GM12872 (cell line): ENCODE results near the gene RALGPS2.

Experiments used
- TF ChIP-seq, protein P1 (sequence below): IDR thresholded peaks from 3 replicates; pipeline ENCODE4 v1.5.1; 2011; ENCODE audit warnings: low read depth, mild to moderate bottlenecking, low read length, moderate library complexity; ENCODE audit not compliant: insufficient read depth

Gene RALGPS2

DNA sequence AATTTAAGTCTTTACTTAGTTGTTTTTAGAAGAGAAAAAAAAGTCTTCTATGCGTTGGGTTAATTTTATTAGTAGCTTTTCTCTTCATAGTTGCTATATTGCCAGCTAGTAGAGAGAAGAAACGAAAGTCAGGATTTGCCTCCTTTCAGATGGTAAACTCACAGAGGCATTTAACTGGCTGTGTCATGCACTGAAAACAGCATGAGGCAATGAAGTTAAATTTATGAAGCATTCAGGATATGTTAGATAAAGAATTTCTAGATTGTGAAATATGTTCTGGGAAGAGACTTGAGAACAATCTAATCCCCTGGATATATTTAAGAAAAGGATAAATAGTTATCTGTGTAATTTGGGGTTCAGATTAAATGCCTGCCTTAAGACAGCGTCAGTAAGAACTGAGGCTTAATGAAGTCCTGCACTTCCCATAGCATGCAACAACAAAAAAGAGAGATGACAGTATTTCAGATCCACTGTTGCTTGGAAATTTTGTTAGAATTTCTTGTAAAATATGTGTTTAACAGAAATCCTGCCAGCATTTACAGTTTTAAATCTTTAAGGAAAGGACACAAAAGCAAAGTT, 144.2 kb downstream of the RALGPS2 start:
- TF ChIP-seq, protein P1, sequence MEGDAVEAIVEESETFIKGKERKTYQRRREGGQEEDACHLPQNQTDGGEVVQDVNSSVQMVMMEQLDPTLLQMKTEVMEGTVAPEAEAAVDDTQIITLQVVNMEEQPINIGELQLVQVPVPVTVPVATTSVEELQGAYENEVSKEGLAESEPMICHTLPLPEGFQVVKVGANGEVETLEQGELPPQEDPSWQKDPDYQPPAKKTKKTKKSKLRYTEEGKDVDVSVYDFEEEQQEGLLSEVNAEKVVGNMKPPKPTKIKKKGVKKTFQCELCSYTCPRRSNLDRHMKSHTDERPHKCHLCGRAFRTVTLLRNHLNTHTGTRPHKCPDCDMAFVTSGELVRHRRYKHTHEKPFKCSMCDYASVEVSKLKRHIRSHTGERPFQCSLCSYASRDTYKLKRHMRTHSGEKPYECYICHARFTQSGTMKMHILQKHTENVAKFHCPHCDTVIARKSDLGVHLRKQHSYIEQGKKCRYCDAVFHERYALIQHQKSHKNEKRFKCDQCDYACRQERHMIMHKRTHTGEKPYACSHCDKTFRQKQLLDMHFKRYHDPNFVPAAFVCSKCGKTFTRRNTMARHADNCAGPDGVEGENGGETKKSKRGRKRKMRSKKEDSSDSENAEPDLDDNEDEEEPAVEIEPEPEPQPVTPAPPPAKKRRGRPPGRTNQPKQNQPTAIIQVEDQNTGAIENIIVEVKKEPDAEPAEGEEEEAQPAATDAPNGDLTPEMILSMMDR, result no peak

DNA sequence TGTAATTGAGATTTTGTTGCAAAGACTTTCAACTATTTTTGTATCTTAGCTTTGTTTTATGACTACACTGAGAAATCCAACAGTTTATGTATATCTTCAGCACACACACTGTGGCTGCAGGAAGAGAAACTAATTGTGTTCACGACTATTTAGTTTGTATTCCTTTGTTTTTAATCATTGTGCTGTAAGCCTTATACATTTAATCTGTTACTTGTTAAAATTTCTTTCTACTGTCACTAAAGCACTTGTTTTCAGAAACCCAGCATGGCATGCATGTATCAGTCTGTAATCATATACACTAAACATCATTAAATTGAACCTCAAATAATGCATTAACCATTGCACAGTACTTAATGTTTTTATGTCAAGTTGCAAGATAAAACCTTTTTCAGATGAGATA, 145.2 kb downstream of the RALGPS2 start:
- TF ChIP-seq, protein P1, result no peak

DNA sequence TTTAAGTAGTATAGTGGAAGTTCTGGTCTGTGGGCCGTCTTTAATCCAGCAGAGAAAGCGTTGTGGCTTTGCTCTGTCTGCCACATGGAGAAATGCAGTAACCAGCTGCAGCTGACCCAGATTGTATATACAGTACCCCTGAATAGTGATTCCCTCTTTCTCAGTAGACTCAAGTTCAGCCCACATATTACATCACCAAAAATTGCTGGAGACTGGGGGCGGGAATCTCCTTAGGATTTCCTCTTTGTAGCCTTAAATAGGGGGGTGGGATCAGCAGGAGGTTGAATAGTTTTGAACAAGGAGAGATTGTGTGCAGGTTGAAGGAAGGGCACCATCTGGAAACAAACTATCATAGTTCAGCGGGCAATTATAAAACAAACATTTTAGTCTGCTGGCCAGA, 145.9 kb downstream of the RALGPS2 start, which contains the start of gene ANGPTL1:
ANGPTL1 (minus strand) TSS at position 134 of the 400 bp plus-strand sequence. CDS start 5,301 bp downstream, outside the sequence.
- TF ChIP-seq, protein P1, result no peak

DNA sequence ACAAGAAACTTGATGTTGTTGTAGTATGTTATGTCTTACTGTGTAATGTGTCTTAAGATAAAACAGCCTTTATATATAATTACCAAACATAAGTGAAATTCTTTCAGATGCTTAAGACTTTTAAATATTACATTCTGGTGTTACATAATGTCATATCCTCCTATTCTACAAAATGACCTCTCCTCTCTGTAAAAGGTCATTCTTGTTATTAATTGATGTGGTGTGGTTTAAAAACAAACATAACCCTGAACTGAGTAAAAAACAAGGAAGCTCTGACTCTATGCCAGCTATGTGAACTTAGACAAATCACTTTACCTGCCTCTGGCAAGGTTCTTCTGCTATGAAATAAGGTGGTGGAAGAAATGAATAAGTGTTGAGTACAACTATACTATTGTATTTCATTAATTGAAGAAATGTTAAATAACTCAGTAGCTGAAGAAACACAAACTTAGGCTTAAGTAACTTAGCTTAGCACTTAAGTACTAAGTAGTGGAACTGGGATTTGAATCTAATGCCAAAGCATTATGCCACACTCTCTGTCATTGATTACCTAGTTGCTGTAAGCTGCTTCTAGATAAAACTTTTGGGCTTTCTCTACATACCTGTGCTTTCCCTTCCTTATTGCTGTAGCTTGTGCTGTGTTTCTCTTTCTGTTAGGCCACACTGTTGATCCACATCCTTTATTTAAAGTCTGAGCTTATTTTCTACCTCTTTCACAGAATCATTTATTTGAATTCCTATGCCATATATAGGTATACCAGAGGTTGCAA, 146.7 kb downstream of the RALGPS2 start:
- TF ChIP-seq, protein P1, result no peak

DNA sequence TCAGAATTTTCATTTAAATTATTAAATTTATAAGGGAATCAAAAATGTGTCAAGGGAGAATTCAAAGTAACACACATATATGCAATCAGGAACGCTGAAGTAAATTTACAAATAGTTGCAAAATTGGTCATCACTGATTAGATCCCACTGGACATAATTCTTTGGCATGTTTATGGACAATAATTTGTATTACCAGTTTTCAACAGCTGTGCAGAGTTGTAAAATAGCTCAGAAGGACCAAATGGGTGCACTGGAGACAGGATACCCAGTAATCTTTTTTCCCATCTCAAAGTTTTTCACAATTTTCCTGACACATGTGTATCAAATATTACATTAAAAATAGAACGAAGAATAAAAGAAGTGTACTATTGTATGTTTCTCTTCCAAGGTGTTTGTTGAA, 149.9 kb downstream of the RALGPS2 start:
- TF ChIP-seq, protein P1, result no peak

DNA sequence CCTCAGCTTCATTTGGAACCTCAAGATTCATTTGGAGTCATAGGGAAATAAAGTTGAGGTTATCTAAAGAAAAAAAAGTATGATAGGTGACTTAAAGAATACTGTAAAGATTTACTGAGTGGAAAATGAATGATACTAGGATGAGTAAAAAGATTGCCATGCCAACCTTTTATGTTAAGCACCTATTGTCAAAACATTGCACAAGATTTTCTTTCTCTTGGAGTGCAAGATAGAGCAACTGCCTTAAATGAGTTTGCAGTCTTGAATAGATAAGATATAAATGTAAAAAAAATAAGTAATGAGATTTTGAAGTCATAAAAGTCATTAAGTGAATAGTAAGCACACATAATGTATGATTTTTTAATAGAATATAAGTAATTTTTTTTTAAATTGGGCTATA, 150.9 kb downstream of the RALGPS2 start:
- TF ChIP-seq, protein P1, result no peak

DNA sequence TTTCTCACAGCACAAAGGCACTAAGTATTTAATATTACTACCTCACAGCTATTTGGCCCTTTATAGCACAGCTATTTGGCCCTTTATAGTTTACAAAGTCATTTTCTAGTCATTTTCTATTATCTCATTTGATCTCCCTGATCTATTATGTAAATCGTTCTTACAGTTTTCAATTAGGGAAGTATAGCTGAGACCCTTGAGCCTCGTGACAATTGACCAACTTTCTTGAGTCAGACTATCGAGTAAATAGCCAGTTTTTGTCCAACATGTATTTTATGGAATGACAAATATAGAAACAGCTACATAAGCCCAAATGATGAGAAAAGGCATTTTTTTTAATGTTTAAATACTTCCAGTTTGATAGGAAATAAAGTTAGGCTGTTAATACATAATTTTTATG, 152.9 kb downstream of the RALGPS2 start:
- TF ChIP-seq, protein P1, result no peak
